GM19438 (cell line): ENCODE data around the gene ALDH3A1.

Experiments
- ATAC-seq: cut with Tn5 transposase; IDR thresholded peaks from one replicate; pipeline ENCODE4 v1.9.1; 2021; ENCODE audit warnings: low read depth; ENCODE audit not compliant: unreplicated experiment

ALDH3A1 gene

DNA sequence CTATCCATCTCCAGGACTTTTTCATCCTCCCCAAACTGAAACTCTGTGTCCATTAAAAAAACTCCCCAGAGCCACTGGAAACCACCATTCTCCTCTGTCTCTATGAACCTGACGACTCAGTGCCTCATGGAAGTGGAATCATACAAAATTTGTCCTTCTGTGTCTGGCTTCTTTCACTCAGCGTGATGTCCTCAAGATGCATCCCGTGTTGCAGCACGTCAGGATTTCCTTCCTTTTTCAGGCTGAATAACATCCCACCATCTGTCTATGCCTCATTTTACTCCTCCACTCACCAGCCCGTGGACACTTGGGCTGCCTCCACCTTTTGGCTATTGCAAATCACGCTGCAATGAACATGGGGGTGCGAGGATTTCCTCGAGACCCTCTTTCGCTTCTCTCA, 12.6 kb upstream of the ALDH3A1 start:
- no peak for ATAC-seq

DNA sequence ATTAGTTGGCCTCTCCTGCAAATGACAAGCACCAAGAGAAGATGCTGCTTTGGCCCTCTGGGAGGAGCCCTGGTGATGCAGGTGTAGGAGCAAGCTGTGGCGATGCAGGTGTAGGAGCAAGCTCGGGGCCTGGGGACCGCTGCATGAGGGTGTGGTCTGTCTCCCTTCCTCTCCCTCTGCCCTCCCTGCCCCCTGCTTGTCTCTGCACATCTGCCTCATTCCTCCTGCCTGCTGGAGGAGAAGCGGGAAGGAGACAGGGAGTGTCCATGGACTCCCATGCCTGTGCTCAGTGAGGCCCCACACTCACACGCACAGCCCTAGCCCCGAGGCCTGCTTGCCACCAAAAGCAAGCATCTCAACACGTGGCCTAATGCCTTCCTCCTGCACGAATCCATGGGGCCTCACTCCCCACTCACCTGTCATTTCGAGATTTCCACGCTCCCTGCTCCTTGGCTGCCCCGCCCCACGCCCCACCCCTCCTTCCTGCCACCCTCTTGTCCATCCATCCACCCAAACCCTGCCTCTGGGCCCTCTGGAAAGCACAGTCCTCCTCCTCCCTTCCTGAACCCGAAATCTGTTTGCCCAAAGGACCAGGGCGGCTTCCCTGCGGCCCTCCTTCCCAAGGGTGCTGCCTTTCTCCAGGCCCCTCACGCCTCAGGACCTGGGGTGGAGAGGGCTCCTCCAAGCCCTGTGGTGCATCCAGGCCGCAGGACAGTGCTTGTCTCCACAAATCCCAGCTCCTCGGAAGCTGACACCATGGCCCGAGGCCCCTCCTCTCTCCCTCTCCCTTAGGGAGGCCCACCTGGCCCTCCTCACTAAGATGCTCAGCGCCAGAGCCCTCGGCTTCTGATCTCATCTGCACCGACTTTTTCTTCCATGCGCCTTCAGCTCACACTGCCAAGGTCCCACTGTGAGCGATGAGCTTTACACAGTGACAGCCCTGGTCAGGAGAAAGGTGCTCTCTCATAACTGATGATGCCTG, 11.8 kb upstream of the ALDH3A1 start:
- no peak for ATAC-seq

DNA sequence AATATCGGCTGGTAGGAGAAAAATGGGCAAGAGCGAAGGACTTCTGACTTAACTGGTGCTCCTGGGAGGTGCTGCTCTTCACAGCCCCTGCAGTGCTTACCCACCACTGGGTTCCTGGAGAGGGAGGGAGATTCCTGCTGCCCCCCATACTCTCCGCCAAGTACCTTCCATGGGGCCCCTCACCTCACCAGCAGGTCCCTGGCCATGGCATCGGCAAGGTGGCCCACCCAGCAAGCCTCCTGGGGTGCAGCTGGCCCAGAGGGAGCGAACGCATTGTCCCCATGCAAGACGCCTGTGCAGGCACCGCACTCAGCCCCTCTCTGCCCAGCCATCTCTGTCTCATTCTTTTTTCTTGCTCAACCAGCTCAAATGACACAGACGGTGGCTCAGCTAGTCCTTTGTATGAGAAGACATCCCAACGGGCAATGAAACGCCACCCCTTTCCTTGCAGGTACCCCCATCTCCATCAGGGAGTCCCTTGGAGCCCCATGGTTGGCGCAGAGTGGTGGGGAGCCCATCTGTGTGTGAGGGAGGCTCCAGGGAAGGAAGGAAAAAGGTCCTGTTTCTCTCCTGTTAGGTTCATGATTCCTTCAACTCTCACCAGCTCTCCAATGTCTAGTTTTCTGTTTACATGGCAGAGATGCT, 9.6 kb upstream of the ALDH3A1 start:
- ATAC-seq: no peak

DNA sequence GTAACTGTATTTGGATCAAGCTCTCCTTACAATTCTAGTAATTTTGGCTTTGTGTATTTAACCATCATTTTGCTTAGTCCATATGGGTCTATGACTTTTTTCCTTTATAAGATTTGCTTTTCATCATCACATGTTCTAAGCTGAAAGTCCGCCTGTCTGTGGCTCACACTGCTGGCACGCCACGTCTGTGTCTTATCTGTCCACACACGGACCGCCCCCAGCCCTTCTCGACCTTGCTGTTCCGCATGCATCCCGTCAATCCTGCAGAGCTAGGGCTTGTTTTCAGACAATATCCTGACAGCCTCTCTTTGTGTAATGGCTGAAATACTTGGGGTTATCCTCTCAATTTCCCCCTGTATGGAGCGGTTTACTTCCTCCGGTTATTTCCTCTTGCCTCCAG, 8.4 kb upstream of the ALDH3A1 start:
- no peak for ATAC-seq

DNA sequence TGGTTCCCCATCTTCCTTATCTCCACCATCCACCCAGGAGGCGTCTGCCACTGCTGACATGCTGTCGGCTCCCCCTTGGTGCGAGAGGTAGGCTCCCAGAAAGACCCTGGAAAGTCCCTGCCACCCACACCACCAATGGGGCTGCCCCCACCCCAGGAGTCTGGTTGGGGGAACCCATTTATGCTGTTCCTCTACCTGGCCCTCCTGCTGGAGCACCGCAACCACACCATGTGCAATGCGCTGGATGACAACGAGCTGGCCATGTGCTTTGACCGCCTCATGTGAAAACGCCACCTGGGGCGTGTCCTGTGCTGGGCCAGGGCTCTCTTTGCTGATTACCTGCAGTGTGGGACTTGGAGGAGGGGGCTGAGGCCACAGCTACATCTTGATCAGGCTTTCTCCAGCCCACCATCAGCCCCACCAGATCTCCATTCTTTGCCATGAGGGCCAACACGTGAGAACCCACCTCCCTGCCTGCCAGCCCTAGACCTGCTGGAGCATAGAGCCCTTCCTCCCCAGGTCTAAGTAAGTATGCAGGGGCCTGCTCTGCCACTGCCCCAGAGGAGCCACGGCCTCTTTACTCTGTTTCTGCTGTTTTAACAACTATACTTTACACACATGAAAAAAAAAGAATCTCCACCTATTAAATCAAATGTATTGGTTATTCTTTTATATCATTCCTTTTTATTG, 7.9 kb upstream of the ALDH3A1 start:
- ATAC-seq: no peak

DNA sequence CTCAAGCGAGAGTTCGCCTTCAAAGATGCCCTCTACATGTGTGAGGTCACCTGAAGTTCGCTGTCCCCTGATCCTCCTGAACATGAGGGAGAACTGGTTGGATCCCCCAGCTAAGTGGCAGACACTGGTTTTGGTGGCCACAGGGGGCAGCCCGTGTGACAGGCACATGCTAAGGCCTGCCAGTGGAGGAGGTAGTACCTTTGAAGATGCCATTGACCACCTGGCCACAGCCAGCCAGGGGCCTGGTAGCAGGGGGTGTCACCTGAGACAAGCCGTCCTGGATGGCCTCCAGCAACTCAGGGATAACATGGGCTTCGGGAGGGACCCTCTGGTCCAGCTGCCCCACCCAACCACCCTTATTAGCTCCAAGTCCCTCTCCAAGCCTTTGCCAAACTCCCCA, 7.3 kb upstream of the ALDH3A1 start:
- ATAC-seq: no peak

DNA sequence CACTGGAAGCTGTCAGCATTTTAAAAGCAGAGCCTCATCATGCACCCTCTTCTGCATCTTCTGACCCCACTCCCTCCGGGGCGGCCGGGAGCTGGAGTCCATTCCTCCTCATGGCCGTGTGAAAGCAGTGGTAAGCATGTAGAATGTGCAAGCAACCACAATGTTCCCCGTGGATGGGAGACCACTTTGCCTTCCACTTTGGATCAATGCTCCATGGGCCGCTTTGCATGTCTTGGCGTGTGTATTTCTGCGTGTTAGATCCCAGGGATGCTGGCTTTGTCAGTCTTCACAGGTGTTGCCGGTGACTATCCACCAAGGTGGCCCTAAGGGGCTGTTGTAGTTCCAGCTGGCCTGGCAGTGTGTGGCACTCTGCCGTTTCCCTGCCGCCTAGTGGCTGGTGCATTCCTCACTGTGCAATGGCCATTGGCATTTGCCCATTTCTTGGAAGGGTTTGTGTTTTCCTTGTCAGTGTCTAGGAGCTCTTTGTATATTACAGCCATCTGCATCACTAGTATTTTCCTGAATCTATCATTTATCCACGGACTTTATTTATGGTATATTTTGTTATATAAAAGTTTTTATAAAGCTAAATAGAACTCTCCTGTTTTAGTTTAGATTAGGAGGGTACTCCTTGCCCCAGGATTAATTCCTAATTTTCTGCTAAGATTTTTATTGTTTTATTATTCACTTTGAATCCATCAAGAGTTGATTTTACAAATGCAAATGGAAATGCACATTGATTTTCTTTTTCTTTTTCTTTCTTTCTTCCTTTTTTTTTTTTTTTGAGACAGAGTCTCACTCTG, 5.8 kb upstream of the ALDH3A1 start:
- ATAC-seq: no peak

DNA sequence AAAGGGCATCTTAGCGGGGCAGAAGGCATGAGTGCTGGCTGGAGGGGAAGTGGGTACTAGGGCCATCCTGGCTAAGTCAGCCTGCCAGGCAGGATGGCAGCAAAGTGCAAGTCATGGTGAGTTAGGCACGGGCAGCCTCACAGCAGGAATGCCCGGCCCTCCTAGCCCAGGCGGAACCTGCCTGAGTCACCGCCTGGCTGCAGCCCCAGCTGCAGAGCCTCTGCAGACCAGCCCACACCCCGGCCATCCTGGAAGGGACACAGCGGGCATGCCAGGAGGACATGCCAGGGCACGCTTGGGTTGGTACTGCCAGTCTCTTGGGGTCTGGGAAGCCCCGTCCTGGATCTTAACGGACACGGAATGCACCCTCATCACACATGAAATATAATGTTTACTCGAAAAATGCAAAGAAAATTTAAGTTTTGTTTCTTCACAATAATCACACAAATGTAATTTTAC, 5.0 kb upstream of the ALDH3A1 start:
- ATAC-seq: no peak

DNA sequence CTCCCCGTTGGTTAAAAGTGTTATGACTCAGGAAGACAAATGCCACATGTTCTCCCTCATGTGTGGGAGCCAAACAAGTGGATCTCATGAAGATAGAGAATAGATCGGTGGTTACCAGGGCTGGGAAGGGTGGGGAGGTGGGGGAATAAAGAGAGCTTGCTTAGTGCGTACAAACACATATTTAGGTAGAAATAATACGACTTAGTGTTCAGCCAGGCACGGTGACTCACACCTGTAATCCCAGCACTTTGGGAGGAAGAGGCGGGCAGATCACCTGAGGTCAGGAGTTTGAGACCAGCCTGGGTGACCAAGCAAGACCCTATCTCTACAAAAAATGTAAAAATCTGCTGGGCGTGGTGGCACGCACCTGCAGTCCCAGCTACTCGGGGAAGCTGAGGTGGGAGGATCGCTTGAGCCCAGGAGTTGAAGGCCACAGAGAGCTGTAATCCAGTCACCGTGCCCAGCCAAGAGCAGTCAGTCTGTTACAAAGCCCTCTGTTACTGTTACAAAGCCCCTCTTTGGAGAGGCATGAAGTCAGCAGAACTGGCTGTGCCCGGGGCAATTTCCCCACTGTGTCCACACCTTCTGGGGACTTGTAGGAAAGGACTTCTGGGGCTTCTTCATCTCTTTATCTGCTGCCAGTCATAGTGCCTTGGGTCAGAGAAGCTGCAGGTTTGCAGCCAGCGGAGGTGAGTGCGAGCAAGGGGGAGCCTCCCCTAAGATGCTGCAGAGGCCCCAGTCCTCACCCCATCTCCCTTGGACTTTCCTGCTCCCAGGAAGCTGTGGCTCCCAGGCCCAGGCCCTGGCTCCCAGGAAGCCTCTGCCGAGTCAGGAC, 4.3 kb upstream of the ALDH3A1 start:
- no peak for ATAC-seq

DNA sequence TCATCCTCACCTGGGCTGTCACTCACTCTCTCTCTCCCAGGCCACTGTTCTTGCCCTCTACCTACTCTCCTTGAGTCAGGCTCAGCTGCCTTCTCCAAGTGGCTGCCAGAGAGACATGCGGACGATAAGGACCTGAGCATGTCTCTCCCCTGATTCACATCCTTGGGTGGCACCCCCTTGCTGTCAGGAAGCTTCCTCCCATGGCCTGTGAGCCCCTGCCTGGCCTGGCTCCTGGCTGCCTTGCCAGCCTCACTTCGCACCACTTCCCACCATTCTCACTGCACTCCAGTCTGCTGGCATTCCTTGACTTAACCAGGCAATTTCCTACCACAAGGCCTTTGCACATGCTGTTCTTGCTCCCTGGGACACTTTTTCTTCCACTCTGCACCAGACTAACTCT, 2.7 kb upstream of the ALDH3A1 start:
- ATAC-seq: no peak

DNA sequence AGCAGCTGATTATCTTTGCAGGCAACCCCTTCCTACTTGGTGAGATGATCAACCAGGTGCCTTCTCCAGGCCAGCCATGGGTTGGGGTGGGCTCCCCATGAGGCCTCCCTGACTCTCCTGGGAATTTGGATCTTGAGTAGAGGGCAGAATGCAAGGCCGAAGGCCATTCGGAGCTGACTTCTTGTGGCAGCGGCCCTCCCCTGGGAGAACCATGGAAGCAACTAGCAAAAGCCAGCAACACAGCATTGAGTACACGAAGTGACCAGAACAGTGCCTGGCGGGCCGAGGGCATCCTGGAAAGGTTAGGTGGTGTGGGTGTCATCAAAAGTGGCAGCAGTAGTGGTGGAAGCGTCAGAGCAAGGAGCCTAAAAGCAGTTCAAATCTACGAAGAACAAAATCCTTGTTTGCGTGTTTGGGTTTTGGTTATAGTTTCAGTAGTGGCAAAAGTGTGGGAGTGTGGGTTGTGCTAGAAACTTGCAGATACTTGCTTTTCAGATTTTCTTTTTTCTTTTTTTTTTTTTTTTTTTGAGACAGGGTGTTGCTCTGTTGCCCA, 2.0 kb upstream of the ALDH3A1 start:
- ATAC-seq: no peak

DNA sequence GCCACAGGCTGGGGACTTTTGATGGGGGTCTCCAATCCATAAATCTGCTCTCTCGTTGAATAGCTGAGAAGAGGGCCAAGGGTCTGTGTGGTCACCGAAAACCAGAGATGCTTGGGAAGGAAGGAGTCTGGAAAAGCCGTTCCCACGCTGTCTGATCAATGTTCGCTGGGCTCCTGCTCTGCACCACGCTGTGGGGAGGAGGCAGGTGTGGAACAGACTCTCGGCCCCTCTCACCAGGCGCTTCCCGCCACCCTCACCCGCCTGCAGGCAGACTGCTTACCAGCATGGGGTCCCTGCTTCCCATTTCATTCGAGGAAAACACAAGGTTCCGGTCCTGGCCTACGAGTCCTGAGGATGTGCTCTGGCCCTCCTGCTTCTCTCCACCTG, 702 bp upstream of the ALDH3A1 start:
- ATAC-seq: no peak

DNA sequence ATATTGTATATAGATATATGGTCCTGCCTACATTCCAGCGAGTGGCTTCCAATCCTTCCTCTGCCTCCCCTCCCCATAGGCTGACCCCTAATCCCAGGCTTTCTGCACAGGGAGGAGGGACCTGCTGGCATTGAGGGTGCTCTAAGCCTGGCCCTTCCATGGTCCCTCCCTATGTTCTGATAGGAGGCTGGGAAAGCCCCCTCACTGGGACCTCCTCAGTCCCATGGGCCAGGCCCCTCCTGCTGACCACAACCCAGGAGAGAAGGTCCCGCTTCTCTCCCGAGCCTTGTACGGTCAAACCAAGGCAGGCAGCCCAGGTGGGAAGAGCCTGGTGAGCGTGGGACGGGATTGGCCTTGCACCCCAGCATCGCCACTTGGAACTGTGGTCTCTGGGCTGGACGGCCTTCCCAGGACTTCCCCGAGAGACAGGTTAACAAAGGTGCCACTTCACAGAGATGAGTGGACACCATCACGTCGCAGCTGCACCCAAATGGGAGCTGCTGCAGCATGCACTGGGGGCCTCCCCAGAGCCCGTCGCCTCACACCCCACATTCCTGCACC, 859 bp downstream of the ALDH3A1 start:
- no peak for ATAC-seq

DNA sequence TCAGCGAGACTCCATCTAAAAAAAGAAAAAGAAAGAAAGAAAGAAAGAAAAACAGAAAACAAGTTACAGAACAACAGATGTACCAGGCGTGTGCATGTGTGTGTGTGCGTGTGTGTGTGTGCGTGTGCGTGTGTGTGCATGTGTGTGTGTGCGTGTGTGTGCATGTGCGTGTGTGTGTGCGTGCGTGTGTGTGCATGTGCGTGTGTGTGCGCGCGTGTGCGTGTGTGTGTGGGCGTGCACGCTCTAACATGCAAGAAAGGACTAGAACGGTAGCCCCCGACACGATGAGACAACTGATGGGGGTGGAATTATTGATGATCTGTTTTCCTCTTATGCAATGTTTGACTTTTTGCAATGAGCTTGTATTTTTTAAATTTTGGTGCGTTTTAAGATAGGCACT, 1.6 kb downstream of the ALDH3A1 start:
- ATAC-seq: no peak

DNA sequence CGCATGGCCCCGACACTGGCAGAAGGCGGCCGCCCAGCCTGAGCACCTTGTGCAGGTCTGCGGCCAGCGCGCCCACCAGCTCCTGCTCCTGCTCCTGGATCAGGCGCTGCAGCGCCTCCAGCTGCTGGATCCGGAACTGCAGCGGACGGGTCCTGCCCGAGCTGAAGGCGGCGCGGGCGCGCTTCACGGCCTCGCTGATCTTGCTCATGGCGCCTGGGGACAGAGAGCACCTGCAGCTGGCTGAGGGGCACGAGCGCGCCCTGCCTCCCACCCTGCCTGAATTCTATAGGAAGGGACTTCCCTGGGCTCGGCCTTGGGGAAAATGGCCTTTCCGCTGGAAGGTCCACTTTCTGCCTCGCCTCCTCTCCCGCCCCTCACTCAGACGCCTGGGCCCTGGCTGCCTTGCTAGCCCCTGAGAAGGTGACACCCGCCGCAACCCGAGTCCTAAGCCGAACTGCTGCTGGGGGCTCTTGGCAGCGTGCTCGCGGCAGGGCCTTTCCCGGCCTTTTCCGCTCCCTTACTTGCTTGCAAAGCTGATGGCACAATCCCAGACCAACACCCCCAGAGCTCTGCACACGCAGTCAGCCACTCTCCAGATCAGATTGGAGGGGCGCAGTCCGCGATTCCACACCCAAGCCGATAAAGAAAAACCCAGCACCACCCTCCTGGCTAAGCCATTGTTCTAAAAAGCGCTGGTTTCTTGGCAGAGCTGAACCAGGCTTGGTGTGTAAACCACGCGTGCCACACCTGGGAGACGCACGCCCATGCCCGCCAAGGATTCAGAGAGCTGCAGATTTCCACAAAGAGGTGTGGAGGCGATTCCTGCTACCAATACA, 3.0 kb downstream of the ALDH3A1 start:
- ATAC-seq: no peak

DNA sequence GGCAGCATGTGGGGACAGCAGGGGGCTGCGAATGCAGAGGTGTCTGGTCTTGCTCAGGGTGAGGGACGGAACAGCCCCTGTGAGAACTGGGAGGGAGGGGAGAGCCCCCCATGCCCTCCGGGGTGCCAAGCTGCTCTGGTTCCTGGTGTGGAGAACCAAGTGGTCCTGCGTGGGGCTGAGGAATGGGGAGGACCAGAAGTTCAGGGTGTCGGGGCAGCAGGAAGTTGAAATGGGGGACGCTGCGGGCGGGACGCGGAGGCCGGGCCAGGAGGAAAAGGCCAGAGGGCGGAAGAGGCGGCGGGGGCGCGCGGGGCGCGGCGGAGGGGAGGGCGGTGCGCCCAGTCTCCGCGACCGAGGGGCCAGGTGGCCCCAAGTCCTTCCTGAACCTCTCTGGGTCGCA, 3.6 kb downstream of the ALDH3A1 start:
- ATAC-seq: no peak

DNA sequence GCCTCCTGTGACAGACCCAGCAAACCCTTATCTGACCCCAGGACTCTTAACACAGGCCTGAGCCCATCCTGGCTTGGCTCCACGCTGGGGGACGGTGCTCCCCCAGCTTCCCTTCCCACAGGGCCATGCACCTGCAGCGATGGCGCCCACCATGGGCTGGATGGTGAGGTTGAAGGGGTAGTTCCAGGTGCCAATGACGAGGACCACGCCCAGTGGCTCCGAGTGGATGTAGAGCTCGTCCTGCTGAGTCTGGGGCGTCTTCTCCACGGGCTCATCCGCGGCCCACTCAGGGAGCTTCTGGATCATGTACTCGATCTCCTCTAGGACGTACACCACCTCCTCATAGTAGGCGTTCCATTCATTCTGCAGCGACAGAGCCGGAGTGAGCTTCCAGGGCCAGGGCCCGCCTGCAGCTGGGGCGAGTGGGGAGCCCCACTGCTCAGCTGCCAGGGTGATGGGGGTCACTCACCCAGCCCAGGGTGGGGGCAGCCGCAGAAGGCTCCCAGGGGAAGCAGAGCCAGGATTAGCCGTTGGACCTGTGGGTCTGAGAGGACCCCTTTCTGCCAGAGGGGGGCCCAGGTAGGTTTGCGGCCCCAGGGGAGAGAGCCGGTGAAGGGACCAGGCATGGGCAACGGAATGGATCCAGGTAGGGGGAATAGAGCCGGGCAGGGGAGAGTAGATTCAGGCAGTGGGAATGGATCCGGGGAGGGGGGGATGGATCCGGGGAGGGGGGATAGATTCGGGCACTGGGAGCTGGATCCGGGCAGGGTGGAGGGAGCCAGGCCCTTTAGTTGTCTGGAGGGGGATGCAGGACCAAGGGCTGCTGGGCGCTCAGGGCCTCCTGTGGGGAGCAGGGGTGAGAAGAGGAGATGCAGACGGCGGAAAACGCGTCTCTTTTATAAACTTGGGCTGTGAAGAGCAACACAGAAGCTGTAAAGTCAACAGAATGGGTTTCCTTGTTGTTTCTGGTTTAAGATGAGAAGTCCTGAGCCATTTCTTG, 4.7 kb downstream of the ALDH3A1 start:
- no peak for ATAC-seq
